Endometrium (tissue), 2 donors: ENCODE measurements around the gene FSTL4.

Experiments used
- FAIRE-seq: peaks from 2 replicates; lab custom pipeline; 2012; peaks lifted over from hg19 to GRCh38; lab: Jason Lieb, UNC
- donor health status: control.
- donor health status: control.

FSTL4 gene

GRCh38 chr5:133475986-133476385, 136.4 kb downstream of the FSTL4 start:
- no peak for FAIRE-seq

GRCh38 chr5:133474851-133475590, 137.3 kb downstream of the FSTL4 start:
- FAIRE-seq: no peak

- FAIRE-seq: no peak
Observed at GRCh38 chr5:133473291-133473690, 139.1 kb downstream of the FSTL4 start.

- FAIRE-seq: no peak
Observed at GRCh38 chr5:133472829-133473228, 139.5 kb downstream of the FSTL4 start.

DNA sequence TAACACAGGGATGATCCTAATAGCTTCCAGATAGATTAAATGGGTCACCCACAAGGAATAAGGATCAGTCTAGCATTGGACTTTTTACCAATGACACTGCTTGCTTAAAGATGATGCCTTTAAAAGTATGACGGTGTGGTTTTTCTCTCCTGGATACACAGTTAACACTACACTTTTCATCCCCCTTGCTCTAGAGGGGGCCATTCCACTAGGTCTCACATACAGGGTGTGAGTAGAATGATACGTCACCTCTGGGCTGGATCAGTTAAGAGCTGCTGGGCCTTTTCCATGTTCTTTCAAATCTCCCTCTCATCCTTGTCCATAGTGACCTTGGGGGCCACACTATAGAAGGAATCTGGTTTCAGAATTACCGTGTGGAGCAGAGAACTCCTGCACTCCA, 140.6 kb downstream of the FSTL4 start:
- no peak for FAIRE-seq

DNA sequence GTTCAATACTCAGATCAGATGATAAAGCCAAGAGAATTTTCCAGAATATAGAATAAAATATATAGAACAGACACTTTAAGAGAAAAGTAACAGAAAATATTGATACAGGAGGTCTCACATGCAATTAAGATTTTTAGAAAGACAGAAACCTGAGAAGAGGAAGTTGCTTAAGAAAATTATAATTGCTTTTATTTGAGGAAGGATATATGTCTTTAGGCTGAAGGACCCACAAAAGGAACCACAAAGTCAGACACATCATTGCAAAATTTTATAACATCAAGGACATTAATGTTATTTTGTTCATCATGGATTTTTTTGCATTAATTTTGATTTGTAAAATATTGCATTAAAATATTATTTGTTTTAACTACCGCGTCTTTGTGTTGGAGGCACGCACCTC, 141.5 kb downstream of the FSTL4 start:
- no peak for FAIRE-seq

DNA sequence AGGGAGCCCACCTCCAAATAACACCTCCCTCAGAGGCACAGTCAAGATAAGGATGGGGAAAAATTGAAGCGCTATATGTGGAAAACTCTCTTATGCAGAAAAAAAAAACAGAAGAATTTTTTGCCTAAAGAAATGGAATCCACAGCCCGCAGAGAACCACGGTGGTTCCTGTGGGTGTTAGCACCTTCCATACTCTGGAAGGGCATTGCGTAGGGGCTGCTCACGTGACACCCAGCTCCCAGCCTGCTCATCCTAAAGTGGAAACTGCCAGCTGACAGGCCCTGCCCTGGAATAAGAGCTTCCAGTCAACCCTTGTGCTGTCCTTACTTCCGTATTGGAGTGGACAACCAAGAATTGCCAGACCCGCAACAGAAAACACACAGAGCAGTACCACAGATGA, 142.5 kb downstream of the FSTL4 start:
- FAIRE-seq: no peak

DNA sequence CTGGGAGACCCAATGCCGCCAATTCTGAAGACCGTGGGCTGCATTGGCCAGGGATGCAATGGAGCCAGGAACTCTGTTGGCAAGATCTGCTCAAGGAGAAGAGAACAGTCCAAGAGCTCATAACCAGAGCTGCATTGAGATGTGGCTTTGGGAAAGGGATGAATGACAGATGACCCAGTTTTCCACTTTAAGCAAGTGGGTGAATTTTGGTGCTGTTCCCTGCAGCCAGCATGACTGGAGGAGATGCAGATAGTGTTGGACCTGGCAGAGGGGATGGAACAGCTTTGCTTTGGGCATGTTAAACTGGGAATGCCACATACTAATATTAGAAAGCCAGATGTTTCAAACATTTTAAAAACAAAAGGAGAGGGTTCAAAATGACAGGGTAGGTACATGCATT, 143.1 kb downstream of the FSTL4 start:
- FAIRE-seq: no peak

DNA sequence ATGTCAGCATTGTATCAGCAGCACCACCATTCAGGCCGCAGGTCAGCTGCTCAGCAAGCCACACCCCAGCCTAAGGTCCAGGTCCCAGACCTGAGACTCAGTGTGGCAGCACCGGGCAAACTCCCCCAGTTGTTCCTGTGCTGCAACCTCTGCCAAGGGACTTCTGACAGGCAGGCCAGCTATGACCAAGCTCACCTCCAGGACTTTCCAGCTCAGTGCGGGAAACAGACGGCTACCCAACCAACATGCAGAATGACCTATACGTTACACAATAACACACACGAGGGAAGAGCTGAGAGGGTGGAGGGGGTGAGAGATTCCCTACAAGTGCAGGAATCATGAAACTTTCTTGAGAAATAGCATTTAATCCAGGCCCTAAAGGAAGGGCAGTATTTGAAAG, 143.7 kb downstream of the FSTL4 start:
- FAIRE-seq: no peak

GRCh38 chr5:133467826-133468463, 144.4 kb downstream of the FSTL4 start:
- FAIRE-seq: no peak

DNA sequence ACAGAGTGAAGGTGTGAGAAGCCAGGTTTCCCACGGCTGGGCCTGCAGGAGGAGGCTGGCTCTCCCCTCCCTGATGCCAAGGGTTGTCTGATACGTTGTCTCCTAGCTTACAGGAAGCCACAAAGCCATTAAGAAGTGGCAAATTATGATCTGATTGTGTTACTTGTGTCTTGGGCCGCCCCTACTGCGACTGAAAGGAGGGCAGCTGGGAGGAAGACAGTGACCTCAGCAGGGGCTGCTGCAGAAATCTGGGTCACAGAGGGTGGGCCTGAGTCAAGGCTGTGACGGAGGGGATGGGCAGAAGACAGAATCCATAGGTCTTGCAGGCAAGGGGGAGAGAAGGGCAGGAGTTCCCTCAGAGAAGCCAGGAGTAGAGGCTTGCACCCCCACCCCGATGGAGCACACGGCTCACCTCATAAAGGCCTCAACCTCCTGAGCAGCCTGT, 145.0 kb downstream of the FSTL4 start:
- FAIRE-seq: no peak

DNA sequence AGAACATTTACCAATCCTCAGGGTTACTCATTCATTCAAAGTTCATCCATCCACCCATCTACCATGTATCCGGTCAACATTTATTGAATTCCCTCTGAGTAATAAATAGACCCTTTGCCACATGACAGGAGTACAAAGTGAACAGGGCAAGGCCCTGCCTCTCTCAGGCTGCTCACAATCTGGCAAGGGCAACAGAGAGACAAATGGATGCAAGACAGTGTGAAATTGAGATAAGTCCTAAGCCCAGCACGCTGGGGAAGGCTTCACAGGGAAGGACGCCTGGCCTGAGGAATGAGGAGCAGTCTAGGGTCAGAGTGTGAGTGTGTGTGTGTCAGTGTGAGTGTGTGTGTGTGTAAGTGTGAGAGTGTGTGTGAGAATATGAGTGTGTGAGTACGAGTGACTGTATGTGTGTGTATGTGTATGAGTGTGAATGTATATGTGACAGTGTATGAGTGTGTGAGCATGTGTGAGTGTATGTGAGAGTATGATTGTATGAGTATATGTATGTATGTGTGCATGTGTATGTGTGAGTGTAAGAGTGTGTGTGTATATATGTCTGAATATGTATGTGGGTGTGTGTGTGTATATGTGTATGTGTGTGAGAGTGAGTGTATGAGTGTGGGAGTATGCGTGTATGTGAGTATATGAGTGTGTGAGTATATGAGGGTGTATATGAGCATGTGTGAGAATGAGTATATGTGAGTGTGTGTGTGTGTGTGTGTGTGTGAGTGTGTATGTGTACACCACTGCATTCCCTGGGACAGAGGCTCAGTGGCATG, 145.6 kb downstream of the FSTL4 start:
- FAIRE-seq: no peak

DNA sequence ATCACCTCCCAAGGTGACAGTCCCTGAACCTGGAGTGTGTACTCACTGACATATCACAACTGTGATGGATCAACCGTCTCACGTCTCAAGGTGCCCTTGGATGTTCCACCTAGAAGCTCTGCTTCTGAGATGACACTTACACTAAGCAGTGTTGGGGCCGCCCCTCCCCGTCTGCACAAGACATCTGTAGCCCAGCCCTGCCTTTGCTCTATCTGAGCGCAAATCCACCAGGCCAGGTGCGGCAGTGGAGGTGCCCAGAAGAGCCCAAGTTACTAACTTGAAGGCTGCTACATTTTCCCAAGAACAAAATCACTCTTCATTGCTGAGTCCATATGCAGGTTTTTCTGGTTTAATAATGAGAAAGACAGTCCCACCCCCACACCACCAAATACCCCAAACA, 148.3 kb downstream of the FSTL4 start:
- FAIRE-seq: no peak

DNA sequence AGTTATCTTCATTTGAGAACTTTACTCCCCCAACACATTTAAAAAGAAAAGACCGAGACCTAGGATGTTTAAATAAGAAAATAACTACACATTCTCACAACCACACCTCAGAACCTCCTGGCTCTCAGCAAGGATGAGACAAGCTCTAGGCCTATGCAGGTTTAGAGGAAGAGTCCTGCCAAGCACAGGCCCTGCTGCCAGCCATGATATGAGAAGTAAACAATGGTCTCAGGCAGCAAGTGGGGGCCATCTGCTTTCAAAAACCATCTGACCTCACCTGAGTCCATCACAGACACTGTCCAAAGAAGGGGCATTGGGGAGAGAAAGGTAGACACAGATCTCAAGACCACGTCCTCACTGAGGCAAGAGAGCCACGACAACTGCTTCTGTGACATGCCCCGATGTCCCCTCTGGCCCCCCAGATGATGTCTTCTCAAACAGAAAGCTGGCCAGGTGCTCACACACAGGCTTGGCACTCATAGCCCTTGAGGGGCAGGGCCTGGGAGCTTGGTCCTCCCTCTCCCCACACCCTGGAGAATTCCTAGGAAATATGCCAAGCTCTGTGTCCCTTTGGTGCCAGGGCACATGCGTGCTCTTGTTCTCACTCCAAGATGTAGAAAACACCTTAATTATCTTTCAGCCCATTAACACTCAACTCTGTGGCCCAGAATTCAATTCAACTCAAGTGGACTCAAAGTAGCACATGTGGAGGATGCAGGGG, 150.4 kb downstream of the FSTL4 start:
- FAIRE-seq: no peak

DNA sequence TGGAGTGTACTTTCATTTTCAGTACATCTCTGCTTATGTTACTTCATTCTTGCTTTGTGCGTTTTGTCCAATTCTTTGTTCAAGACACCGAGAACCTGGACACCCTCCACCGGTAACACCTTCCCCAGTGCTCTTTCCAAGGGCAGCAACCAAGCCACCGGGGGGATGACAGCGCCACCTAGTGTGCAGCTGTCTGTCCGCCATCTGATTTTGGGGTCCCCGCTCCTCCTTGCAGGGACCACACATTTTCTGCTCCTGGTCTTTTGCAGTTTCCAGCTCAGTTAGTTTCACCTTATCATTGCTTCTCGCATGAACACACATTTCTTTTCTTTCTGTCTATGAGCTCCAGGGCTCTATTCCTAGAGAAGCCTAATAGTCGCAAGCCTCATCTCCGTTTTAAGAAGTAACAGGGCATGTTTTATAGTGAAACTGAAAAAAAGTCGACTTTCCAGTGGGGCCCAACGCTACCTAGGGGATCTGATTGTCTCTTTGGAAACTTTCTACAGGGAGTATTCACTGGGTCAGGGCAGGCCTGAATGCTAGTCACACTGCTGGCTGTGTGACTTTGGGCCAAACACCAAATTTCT, 152.1 kb downstream of the FSTL4 start:
- FAIRE-seq: no peak

- no peak for FAIRE-seq
Observed at GRCh38 chr5:133459474-133460160, 152.7 kb downstream of the FSTL4 start.

- no peak for FAIRE-seq
Observed at GRCh38 chr5:133458435-133458834, 153.9 kb downstream of the FSTL4 start.

DNA sequence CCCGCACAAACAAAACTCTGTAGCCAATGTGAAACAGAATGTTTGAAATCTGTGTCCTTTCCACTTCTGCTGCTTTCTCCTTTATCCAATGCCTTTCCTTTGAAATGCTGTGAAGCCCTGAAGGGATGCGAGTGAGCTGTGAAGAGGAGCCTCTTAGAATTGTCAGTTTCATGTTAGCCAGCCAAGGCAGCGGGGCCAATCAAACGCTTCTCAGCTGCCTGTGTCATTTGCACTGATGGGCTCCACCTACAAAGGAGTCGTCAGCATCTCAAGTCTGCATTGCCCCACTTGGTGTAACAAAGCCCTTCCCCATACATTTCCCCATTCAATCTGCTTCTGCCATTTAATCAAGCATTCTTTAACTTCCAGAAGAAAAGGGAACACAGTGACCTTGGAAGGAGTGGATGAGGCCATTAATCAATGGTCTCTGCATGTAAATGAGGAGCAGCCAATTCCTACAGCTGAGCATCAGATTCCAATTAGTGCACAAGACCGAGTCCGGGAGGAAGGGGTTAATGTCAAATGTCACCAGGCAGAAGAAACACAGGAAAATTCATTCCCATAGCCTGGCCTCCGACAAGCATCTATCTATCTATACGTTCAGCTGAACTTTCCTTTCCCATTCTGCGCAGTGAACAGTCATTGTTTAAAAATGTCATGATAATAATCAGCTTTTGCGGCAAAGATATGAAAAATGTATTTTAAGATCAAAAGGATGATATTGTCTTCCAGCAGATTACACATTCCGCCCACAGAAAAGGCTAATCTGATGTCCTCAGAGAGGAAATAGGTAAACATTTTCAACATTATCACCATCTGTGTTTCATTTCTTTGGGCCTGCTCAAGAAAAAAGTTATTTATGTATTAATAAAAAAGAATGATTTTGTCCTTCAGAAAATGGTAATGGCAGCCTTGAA, 154.6 kb downstream of the FSTL4 start:
- FAIRE-seq: no peak

GRCh38 chr5:133456933-133457402, 155.4 kb downstream of the FSTL4 start:
- no peak for FAIRE-seq

- no peak for FAIRE-seq
Observed at GRCh38 chr5:133455676-133456075, 156.7 kb downstream of the FSTL4 start.
